ENCODE data around the gene WASF1.
"Not testable (repeated sequence)": the region's sequence is repeated elsewhere in the genome, so short reads cannot be mapped to it uniquely, and the experiment has no call there.

Gene WASF1

DNA sequence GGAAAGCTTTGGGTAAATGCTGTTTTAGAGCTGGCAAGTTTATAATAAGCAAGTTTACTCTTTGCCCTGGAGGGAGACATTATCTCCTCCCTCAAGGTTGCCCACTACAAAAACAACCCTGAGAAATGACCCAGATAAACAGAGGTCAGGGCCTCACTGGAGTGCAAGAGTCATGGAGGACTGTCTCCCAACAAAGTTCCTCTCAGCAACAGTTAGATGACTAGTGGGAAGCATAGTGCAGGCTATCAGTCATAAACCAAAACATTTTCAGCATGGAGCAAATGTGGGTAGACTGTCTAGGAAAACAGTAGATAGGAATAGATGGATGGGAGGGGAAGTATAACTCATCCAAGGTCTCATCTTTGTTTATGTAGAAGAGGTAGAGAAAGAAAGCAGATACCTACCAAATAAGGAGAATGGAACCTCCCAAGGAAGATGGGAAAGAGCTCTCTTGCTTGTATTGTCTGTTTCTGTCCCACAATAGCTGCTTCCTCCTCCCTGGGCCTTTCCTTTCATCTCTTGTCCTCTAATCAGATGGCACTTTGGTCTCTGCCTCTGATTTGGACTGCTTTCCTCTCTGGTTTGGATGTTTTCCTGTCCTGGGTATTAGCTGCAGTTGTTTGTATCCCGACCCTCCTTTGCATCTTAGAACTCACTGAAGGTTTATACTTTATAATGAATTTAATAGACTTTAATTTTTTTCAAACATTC, 95.4 kb downstream of the WASF1 start:
- DNase-seq = no peak

DNA sequence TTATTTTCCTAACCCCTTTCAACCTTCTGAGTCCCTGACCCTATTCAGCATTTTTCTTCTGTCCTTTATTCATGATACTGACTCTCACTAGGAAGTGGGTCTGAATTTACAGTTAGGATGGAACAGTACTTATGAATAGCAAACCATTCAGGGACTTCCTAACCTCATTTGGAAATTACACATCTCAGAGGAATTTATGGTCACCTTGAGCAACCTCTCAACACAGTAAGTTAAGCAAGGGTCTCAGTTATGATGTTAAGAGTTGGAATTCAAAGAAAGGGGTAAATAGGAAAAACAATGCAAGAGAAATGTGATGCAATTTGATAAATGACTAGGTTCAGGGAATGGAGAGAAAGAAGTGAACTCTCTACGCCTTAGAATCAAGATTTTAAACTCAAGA, 104.1 kb downstream of the WASF1 start:
- no peak for DNase-seq

DNA sequence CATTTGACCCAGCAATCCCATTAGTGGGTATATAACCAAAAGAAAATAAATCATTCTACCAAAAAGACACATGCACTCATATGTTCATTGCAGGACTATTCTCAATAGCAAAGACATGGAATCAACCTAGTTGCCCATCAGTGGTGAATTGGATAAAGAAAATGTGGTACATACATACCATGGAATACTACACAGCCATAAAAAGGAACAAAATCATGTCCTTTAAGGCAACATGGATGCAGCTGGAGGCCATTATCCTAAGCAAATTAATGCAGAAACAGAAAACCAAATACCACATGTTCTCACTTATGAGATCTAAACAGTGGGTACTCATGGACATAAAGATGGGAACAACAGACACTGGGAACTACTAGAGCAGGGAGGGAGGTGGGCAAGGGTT, 106.0 kb downstream of the WASF1 start:
- not testable (repeated sequence) for DNase-seq

DNA sequence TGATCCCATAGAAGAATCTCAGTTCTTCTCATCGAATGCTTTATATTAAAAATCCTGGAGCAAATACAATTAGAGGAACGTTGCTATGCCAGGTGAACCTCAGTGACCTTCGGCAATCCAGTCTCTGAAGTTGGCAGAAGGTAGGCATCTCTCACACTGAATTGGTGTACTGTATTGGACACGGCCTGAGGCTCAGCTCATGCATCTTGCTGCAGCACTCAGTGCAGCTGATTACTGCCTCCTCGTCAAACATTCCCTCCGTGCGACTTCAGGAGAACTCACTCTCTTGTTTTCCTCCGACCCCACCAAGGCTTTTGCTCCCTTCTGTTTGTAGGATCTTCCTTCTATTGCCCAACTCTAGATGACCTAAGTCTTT, 110.9 kb downstream of the WASF1 start:
- DNase-seq = no peak

DNA sequence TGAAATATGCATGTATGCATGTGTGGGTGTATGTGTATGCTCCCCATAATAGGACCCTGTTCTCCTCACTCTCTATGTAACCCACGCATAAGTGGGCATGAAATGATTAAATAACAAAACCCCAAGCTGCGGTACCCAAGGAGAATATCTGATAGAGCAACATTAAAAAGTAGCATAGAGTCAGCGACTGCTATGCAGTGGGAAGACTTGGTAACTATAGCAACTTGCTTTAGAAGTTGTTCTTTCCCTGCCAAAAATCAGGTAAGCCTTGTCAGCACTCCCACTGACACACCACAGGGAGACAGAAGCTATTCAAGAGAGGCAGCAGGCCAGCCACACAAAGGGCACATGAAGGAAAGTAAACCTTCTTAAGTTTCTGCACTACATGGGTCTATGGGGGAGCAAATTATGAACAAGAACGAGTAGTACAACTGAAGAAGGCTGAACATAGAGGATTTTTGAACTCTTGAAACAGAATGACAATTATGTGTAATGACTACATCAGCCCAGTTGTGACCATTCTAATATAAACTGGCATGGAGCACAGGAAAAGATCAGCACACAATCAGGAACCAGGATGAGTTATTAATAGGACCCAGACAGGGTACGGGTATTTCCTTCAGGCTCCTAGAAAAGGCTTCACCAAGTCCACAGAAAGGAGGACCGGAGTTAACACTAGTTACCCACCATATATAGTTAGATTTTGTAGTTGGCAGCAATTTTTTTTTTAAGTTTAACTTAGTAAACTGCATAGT, 111.5 kb downstream of the WASF1 start:
- peak; percentile 32 for DNase-seq

DNA sequence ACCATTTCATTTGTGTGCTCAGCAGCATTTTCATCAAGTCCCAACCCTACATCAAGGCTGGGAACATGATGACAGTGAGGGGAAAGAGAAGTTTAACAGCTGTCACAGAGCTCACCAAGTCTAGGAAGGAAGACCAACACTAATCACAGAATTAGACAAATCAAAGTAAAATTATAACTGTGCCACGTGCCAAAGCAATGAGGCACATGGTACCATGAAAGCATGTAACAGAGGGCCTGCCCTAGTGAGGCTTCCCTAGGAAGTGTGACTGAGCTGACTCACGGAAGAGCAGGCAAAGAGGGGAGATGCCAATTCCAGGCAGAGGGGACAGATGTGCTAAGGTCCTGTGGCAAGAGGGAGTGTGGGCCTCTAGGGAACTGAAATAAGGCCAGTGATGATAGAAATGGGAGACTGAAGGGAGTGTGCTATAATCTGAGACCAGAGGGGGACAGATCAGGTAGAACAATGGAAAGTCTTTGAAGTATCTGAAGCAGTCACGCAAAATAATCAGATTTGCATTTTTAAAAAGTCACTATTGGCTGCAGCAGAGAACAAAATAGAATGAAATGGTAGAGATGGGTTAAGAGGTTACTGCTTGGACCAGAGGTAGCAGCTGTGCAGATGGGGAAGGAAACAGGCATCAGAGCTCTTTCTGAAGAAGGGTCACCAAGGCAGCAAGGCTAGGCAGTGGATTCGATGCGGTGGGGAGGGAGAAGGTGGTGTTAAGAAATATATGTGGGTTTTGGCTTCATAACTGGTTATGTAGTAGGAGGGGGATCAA, 114.5 kb downstream of the WASF1 start:
- no peak for DNase-seq

DNA sequence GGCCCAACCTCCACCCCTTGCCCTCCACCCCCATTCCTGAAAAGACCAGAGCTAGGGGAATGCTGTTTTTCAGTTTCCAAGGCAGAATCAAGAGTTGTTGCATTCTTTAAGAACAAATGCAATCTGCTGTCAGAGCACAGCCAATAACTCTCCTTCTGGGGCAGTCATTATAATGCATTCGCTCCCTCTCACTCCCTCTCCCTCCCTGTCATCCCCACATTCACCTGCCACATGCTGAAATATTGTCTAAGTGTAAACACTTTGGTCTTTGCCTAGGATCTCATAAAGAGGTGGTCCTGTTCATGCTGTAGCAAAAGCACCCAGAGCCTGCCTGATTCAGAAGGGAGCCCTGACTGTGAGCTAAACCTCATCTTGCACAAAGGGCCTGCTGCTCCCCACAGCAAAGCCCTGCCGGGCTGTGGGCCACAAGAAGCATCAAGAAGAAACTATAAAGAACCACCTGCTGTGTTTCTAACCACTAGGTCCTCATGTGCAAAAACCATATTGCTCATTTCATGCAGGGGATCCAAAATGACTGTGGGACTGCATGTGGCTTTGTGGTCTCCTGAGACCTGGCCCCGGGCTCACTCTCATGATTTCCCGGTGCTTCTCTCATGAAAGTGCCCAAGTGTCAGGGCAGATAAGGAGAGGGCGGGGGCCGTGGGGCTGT, 115.7 kb downstream of the WASF1 start:
- DNase-seq = peak; percentile 58

DNA sequence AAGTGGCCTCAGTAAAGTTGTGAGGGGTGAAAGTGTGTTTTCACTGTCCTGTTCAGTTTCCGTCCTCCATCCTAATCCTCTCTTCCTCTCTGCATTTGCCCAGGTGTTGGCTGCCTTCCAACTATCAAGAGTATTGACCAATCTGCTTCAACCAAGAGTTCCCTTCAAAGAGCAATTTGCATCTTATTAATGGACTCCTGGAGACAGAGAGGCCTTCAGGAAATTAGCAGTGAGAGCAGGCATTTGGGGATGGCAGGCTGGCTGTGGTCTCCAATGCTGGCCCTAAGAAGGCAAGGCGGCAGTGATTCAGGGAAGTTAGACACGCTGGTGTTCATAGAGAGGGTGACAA, 124.1 kb downstream of the WASF1 start:
- peak; percentile 82 for DNase-seq

DNA sequence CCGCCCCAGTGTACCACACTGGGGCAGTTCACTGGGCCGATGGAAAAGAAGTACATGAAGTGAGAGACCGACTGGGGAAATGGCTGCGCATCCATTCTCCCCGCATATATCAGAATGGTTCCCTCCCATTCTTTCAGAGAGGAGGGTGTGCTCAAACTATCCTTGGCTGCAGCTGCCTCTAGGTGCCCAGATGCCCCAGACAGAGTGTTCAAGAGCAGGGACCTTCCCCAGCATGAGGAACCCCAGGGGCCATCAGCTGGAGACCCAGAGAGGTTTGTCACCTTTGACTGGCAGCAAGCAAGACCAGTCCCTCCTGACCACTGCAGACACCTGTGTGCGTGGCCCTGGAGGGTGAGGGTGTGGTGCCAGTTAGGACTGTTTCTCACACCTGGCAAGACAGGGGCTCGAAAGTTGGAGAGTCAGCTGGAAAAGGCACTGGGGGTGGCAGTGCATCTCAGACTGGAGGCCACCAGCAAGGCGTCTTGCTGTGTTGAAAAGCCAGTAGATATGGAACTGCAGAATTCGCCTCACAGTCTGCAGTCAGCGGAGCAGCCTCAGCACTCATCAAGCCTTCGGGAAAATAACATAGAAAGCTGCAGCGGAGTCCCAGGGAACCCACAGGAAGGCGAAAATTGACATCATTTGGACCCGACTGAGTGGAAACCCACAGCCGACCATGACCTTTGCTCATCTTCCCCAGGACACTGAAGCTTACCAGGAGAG, 124.6 kb downstream of the WASF1 start:
- no peak for DNase-seq

DNA sequence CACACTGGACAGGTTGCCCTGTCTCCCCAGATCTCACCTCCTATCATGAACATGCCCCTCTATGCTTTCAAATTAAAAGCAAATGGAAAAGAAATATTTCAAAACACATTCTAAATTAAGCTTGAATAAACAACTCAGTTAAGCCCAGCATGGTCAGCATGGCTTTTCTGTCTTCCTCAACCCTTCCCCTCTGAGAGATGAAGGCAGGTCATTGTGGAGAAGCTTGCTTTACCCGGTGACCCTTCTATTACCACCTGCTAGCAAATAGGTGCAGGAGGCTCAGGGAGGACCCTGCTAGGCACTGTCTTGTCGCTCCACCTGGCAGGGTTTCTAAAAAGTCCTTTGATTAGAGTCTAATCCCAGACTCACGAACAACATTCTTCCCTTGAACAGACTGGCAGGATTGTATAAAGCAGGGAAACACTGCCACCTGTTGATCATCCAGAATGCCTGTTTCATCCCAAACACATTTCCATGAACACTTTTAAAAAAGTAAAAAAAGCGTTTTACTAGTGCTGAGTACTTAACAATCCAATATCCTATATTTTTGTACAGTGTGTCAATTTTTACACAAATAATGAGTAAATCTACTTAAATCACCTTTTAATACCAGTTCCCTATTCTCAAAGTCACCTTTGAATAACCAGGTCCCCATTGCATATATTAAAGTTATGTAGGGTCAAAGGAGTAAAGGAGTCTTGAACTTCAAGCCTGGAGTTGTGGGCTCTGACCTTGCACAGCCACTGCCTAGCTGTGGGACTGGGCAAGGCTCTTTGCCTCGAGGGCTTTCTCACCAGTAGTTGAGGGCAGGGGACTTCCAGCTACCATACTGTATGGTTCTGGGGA, 125.9 kb downstream of the WASF1 start:
- peak; percentile 42 for DNase-seq

DNA sequence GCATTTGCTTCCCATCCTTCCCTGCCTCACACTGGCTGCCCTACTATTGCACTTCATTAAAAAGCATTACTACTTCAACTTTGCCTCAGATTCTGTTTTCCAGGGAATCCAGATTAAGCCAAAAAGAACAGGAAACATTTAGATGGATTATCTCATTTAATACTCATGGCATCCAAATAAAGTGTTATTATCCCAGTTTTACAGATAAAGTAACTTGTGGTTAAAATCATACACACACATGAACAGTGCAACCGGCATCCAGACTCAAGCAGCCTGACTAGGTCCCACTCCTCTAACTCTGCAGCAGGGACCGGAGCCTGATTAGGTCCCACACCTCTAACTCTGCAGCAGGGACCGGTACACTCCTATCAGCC, 129.0 kb downstream of the WASF1 start:
- no peak for DNase-seq
